Mononuclear cell (primary cell): ENCODE data around the gene SNN. TPM values are rescaled to one million over a fixed set of nuclear protein-coding genes. Genes with fewer than 3 reads are reported as not detected.

Source experiments
- H3K27me3 ChIP-seq: 2 replicates; pipeline ENCODE4 v1.6.0; 2011; ENCODE audit warnings: low read length, control low read depth; ENCODE audit not compliant: insufficient read depth
- H3K4me1 ChIP-seq: 2 replicates; pipeline ENCODE4 v1.5.1; 2011; ENCODE audit warnings: mild to moderate bottlenecking, low read length, control low read depth; ENCODE audit not compliant: insufficient read depth
- H3K4me3 ChIP-seq: 2 replicates; pipeline ENCODE4 v1.5.1; 2011; ENCODE audit warnings: mild to moderate bottlenecking, low read length, moderate library complexity
- H3K9me3 ChIP-seq: 2 replicates; pipeline ENCODE4 v1.5.1; 2011; ENCODE audit warnings: low read depth, mild to moderate bottlenecking, control low read depth, low read length
- total RNA-seq: library from RNA; depleted of rRNA; stranded (reverse); fragments of >200 nt; gene quantifications from one replicate; pipeline ENCODE4 v1.2.3, GENCODE V29; 2012

The SNN gene
- total RNA-seq, 1 donor, result 115 TPM

DNA sequence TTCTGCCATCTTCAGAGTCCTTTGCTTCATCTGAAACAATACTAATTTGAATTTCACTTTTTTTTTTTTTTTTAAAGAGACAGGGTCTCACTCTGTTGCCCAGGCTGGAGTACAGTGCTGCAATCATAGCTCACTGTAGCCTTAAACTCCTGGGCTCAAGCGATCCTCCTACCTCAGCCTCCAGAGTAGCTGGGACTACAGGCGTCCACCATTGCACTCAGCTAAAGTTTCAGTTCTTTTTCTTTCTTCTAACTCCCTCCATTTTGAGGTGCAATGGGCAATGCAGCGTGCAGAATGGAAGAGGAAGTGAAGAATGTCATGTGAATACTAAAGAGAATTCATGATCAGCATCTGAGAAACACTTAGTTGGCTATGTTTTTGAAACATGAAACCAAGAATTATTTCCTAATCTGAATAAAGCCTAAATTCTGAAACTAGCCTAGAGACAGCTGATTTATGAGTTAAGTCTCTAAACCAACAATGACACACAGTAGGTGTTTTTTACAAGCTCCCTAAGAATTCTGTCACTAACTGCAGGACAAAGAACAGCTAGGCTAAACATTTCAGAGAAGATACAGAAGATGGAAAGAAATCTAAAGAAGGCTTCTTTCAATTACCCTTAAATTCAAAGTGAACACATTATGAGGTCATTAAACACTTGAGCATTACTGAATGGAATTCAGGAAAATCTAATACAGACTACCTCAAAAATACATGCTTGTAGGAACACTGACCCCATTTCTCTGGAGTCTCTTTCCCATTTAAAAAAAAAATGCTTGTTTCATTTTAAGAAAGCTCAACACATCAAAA, 21.0 kb downstream of the SNN start:
- Histone ChIP-seq H3K9me3 (no peaks in the 10 kb centered on the region), H3K4me1 (peaks cover 24% of the 10 kb centered on the region), H3K4me3 (no peak overlapping the region), H3K27me3 (no peaks in the 10 kb centered on the region)

DNA sequence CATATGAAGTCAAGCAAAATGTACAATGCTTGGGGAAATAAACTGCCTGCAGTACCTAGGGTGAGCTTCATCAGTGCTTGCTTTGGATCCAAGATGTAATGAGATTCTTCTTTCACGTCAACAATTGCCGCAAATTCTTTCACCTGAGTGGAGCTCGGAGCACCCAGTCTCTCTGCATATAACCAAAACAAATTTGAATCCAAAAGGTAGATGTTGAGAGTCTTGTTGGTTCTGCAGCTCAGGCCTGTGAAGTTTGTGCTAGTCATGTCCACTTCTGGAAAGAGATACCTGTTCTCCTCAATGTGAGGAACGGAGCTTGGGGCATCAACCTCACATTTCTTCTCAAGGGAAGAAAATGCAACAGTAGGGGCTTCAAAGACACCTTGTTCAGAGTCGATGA, 23.0 kb downstream of the SNN start:
- peaks cover 22% of the 10 kb centered on the region for H3K4me1 ChIP-seq
- no peak overlapping the region for H3K4me3 ChIP-seq
- no peaks in the 10 kb centered on the region for H3K27me3 ChIP-seq
- H3K9me3 ChIP-seq, result no peaks in the 10 kb centered on the region

DNA sequence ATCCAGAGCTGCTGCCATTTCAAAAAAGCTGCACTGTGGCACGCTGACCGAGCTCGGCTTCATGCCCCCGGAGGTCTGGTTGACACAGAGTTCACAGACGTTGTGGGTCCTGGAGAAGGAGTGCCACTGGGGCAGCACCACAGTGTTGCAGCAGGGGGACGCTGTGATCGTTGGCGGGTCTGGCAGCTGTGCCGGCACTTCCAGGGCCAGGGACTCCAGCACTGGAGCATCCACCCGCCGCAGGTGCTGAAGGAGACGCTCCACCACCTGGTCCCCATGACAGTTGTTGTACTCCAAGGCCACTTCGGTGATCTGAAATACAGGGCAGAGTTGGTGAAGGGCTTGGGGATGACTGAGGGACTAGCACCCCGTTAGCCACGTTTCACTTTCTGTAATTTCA, 23.5 kb downstream of the SNN start:
- Histone ChIP-seq H3K4me3 (no peak overlapping the region), H3K27me3 (no peaks in the 10 kb centered on the region), H3K4me1 (peaks cover 22% of the 10 kb centered on the region), H3K9me3 (no peaks in the 10 kb centered on the region)

DNA sequence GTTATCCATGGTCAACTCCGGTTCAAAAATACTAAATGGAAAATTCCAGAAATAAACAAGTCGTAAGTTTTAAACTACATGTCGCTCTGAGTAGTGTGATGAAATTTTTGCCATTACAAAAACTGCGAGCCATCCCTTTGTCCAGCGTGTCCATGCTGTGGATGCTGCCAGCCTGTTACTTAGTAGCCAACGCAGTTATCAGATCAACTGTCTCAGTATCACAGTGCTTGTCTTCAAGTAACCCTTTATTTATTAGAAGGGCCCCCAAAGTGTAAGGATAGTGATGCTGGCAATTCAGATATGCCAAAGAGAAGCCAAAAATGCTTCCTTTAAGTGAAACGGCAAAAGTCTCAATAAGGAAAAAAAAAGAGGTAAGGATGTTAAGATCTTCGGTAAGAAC, 23.9 kb downstream of the SNN start:
- peaks cover 22% of the 10 kb centered on the region for H3K4me1 ChIP-seq
- H3K4me3 ChIP-seq, result no peak overlapping the region
- H3K9me3 ChIP-seq, result no peaks in the 10 kb centered on the region

DNA sequence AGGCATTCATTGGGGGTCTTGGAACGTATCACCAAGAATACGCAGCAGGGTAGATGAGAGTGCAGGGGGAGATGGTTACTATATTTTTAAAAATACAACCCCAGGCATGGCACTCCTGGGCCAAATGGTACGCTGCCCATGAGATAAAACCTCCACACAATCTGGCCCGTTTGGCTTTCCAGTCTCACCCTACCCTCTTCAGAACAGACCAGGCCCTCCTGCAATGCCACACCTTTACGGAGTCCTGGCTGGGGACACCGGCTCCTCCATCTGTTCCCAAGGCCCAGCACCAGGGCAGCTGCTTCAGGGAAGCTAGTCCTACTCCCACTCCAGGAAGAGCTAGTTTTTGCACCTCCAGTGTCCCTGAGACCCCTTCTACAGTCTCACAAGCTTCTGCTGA, 24.4 kb downstream of the SNN start:
- H3K27me3 ChIP-seq, result no peaks in the 10 kb centered on the region
- no peaks in the 10 kb centered on the region for H3K9me3 ChIP-seq
- H3K4me3 ChIP-seq, result no peak overlapping the region
- H3K4me1 ChIP-seq, result peaks cover 22% of the 10 kb centered on the region

More for the DNA sequence above, 23.9 kb downstream of the SNN start:
- H3K27me3 ChIP-seq, result no peaks in the 10 kb centered on the region

DNA sequence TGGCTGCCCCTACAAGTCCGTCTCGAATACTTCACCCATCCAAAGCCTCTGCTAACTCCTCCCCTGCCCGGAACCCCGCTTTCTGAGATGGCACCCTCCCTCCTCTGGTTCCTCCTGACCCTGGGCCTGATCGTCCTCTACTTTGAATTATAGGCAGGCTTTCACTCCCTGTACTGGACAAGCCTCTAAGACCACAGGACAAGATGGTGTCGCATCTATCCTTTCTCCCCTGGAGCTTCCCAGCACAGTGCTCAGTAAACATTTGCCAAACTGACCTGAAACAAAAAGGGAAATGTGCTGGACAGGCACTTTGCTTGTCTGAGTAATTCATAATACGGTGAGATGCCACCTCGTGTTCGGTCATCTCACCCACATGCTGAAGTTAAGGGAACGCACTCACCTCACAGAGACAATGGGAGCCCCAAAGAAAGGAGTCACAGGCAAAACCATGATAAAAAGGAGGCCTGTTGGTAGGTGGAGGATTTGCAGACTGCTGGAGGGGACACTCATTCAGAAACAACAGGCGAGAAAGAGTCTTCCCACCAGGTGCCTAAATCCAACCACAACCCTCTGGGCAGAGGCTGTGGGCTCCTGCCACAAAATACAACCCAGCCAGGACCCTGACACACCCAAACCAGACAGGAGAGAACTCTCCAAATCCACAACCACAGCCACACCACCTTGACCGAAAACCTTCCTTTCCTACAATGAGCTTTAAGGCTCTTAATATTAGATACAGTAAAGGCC, 28.2 kb downstream of the SNN start:
- Histone ChIP-seq H3K4me1 (peaks cover 32% of the 10 kb centered on the region), H3K9me3 (no peaks in the 10 kb centered on the region), H3K27me3 (no peaks in the 10 kb centered on the region), H3K4me3 (no peak overlapping the region)

DNA sequence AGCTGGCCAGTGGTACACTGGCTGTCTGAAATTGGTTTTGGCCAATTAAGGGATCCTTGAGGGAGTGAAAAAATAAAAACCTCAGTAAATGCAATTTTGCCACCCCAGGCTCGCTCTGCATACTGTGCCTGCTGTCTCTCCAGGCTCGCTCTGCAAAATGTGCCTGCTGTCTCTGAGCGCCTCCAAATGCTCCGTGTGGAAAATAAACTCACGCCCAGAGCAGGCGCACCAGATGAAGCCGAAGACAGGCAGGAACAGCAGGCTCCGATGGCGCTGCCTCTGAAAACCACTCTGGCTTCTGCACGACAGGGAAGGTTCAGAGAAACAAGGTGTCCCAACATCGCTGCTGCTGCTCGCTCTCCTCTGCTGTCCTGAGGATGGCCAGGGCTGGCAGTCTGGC, 29.1 kb downstream of the SNN start:
- no peaks in the 10 kb centered on the region for H3K9me3 ChIP-seq
- H3K27me3 ChIP-seq, result no peaks in the 10 kb centered on the region
- no peak overlapping the region for H3K4me3 ChIP-seq
- peaks cover 32% of the 10 kb centered on the region for H3K4me1 ChIP-seq

DNA sequence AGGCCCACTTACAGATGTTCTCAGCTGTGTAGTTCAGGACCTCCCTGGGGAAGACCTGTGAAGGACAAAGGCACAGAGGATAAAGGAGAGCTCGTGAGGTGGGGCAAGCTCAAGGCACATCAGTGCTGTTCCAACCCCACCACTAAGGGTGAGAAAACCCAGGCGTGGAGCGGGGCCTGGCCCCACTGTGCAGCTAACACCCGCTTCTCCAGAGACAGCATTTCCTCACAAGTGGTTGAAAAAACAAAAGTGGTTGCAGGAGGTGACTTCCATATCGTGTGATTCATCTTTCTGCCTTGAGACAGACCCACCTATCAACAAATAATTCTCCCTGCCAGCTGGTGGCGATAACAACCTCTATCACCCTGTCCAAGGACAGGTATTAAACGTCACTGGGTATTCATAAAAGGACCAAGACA, 30.0 kb downstream of the SNN start:
- no peaks in the 10 kb centered on the region for H3K9me3 ChIP-seq
- H3K4me1 ChIP-seq, result peaks cover 32% of the 10 kb centered on the region
- H3K27me3 ChIP-seq, result no peaks in the 10 kb centered on the region
- H3K4me3 ChIP-seq, result no peak overlapping the region

DNA sequence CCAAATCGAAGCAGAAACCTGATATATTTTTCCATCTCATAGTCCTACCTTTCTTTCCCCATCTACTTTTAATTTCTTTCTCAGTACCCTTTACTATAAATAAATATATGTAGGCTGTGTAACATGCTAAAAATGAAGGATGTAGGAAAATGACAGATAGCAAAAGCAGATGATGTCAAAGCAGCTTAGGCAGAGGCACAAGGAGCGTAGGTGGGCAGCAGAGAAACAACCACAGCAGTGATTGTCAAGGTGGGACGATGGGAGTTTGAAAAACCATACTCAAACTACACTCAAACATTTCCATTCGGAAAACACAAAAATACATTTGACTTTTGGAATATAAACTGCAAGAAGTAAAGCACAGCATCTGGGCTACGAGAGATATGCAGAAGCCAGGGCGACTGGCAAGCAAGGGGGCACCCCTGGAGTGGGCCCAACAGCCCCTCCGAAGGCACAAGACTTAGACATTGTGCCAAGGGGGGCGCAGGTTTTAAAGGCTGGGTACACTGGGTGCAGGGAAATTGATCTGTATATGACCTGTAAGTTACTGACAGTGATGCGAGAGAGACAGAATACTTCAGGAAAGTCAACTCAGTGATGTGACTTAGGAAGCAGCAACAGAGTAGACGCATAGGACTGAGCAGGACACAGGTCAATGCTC, 31.1 kb downstream of the SNN start:
- Histone ChIP-seq H3K4me1 (peaks cover 32% of the 10 kb centered on the region), H3K9me3 (no peaks in the 10 kb centered on the region), H3K27me3 (no peaks in the 10 kb centered on the region), H3K4me3 (no peak overlapping the region)

DNA sequence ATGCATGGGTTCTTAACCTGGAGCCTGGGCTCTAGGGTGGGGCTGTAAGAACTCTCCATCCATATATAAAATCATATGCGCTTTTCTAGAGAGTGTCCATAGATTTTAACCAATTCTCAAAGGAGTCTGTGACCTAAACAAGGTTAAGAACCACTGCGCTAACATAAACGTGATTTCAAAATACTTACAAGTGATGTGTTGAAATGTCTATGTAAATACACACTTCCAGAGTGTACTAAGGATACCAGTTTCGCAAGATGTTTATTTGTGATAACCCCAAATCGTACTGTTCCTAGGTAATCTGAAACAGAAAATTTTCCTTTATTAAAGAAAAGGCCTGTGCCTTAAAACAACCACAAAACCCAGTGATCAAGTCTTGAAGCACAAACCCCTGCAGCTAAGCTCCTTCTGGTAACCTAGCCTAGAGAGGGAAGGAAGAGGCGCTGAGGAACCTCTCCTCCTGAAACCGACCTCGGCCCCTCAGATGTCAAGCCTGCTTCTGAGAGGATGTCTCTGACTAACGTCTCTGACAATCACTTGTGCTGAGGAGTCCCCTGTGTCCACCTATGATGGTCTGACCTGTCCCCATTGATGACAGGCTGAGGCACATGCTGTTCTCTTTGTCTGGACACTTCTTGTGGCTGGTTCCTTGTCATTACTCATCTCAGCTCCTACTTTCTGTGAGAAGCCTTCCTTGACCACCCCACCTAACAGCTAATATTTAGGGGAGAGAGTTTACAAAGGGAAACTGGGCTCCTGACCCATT, 32.2 kb downstream of the SNN start:
- no peak overlapping the region for H3K4me3 ChIP-seq
- peaks cover 32% of the 10 kb centered on the region for H3K4me1 ChIP-seq
- no peaks in the 10 kb centered on the region for H3K27me3 ChIP-seq
- H3K9me3 ChIP-seq, result no peaks in the 10 kb centered on the region

DNA sequence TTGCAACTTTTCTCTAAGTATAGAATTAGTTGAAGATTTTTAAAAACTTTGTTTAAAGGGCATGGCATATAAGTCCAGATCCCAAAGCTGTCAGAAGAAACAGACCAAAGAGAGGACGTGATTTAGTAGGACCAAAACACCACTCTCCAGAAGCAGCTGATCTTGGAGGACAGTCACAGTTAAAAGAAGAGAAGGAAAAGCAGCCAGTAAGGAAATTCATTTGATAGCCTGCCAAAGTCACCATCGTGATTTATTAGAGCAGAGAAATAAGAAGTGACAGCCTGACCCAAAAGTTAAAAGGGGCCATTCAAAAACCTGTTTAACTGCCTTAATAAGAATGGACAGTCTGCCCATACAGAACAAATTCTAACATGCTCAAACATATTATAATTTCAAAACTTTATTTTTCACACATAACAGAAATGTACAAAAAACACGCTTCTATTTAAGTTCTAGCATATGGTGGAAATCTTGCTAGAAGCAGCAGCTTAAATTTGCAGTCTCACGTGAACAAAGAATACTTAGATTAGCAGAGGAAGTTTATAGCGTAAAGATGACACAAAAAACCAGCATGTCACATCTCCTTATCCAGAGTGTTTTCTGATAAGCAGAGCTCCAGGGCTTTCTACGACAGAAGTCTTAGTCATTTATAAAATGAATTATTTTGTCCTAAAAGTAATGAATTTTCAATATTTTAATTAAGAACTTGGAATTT, 37.2 kb downstream of the SNN start:
- no peaks in the 10 kb centered on the region for H3K27me3 ChIP-seq
- peaks cover 9% of the 10 kb centered on the region for H3K4me1 ChIP-seq
- H3K9me3 ChIP-seq, result no peaks in the 10 kb centered on the region
- H3K4me3 ChIP-seq, result no peak overlapping the region

DNA sequence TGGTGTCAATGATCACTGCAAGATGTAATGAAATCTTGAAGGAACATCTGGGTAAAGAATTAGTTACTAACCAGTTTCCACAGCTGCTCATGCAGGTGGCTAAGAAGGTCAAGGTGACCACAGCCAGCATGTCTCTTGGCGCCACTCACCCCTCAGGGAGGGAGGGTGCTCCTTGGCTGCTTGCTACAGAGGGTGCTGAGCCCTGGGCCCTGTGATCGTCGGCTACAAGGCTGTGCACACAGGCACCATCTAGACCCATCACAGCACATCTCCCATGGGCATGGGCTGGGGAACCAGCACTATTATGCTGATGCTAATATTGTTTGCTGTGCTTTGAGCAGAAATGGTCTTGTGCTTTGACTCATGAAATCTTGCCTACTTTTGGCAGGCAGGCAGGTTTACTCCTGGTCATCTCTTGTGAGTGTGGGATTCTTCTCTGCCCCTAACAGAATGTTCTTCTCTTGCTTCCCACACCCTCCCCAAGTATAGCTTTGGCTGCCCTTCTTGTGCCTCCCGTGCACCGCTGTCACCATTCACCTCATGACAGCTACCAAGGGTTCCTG, 38.0 kb downstream of the SNN start:
- no peak overlapping the region for H3K4me3 ChIP-seq
- peaks cover 1% of the 10 kb centered on the region for H3K4me1 ChIP-seq
- no peaks in the 10 kb centered on the region for H3K9me3 ChIP-seq
- H3K27me3 ChIP-seq, result no peaks in the 10 kb centered on the region

DNA sequence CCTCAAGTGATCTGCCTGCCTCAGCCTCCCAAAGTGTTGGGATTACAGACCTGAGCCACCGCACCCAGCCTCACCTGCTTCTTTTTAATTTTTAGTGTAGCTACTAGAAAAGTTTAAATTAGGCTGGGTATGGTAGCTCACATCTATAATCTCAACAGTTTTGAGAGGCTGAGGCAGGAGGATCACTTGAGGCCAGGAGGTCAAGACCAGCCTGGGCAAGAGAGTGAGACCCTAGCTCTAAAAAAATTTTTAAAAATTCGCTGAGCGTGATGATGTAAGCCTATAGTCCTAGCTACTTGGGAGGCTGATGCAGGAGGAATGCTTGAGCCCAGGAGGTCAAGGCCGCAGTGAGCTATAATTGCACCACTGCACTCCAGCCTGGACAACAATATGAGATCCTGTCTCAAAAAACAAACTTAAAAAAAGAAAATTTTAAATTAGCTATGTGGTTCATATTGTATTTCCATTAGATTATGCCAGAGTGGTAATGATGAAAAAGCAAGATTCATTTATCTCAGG, 39.5 kb downstream of the SNN start:
- no peaks in the 10 kb centered on the region for H3K27me3 ChIP-seq
- no peaks in the 10 kb centered on the region for H3K4me1 ChIP-seq
- no peak overlapping the region for H3K4me3 ChIP-seq
- H3K9me3 ChIP-seq, result no peaks in the 10 kb centered on the region

DNA sequence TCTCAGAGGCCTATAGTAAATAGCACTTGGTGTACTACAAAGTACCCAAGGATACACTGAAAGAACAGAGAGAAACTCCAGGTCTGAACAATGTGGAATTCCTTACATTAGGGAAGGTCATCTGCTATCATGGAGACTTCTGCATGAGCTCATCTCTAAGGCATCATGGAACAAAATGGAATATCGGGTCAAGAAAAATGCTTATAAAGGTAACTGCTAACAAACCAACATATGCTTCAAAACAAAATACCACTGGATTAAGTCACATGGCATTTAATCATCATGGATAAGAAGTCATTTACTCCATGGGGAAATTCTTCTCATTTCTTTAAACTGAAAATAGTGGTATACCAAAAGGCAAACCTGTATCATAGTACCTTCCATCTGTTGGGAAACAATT, 40.2 kb downstream of the SNN start:
- Histone ChIP-seq H3K9me3 (no peaks in the 10 kb centered on the region), H3K27me3 (no peaks in the 10 kb centered on the region), H3K4me1 (no peaks in the 10 kb centered on the region), H3K4me3 (no peak overlapping the region)
